ENCODE results near the gene LDB1. TPM values are rescaled to one million over a fixed set of nuclear protein-coding genes. Genes with fewer than 3 reads are reported as not detected.

Gene LDB1
- total RNA-seq, 1 experiment from 2014 or later, result 100 TPM

GRCh38 chr10:102090772-102091171, 29.4 kb downstream of the LDB1 start:
- no peaks in the 10 kb centered on the region for H3K9me3 Mint-ChIP-seq
- CTCF ChIA-PET, result interaction anchor here (1.7 kb wide), 1 partner anchor 17 kb away, joined by 8 read pairs; no protein-coding TSS in a partner anchor
- ATAC-seq, result no peak

GRCh38 chr10:102086196-102086595, 34.0 kb downstream of the LDB1 start:
- Mint-ChIP-seq H3K4me1 (peaks cover 2% of the 10 kb centered on the region; the same call in 1 of the 2 replicates), H3K27ac (no peak overlapping the region), H3K27me3 (ENCODE audit: low read depth) (no peaks in the 10 kb centered on the region), H3K4me3 (no peak overlapping the region), H3K36me3 (no peaks in the 10 kb centered on the region), H3K9me3 (no peaks in the 10 kb centered on the region)
- TF ChIP-seq ZBTB43 (CRISPR knock-in tag; IDR thresholded peaks at IDR 0.05) (no peak), ZNF232 (CRISPR knock-in tag; IDR thresholded peaks at IDR 0.05) (no peak), SOX15 (CRISPR knock-in tag; IDR thresholded peaks at IDR 0.05) (no peak), ERG (CRISPR knock-in tag; IDR thresholded peaks at IDR 0.05) (no peak), ZNF396 (CRISPR knock-in tag; IDR thresholded peaks at IDR 0.05; ENCODE audit: borderline replicate concordance) (no peak), NFATC4 (CRISPR knock-in tag; IDR thresholded peaks at IDR 0.05) (no peak), ZBTB21 (CRISPR knock-in tag; IDR thresholded peaks at IDR 0.05; ENCODE audit: borderline replicate concordance) (no peak), ELF4 (CRISPR knock-in tag; IDR thresholded peaks at IDR 0.05; ENCODE audit: low read depth) (no peak), MAX (CRISPR knock-in tag; IDR thresholded peaks at IDR 0.05) (no peak), NFYB (CRISPR knock-in tag; conservative IDR thresholded peaks at IDR 0.05; ENCODE audit: low read depth) (no peak), ZNF532 (CRISPR knock-in tag; IDR thresholded peaks at IDR 0.05; ENCODE audit: borderline replicate concordance) (no peak), E2F4 (CRISPR knock-in tag; IDR thresholded peaks at IDR 0.05; ENCODE audit: borderline replicate concordance, low read depth) (no peak), GTF2I (CRISPR knock-in tag; conservative IDR thresholded peaks at IDR 0.05) (no peak), ZNF138 (CRISPR knock-in tag; conservative IDR thresholded peaks at IDR 0.05) (no peak), ATF1 (CRISPR knock-in tag; IDR thresholded peaks at IDR 0.05) (no peak)
- POLR2A ChIA-PET, result no interaction called here
- CTCF ChIA-PET, result interaction anchor here (1.1 to 1.3 kb wide), 2 partner anchors 13 to 25 kb away, joined by 4 to 5 read pairs; no protein-coding TSS in a partner anchor
- ATAC-seq (no peak), DNase-seq (ENCODE audit: low spot score) (no peak)

More at GRCh38 chr10:102090772-102091171, 29.4 kb downstream of the LDB1 start:
- Mint-ChIP-seq H3K36me3 (peaks cover 4% of the 10 kb centered on the region; the same call in 1 of the 2 replicates), H3K27me3 (ENCODE audit: low read depth) (no peaks in the 10 kb centered on the region; the same call in 1 of the 2 replicates), H3K4me1 (no peaks in the 10 kb centered on the region), H3K27ac (no peak overlapping the region), H3K4me3 (no peak overlapping the region)
- POLR2A ChIA-PET, result no interaction called here
- TF ChIP-seq GABPB1 (CRISPR knock-in tag; IDR thresholded peaks at IDR 0.05) (no peak), ELF4 (CRISPR knock-in tag; IDR thresholded peaks at IDR 0.05; ENCODE audit: low read depth) (no peak), ETV6 (CRISPR knock-in tag; IDR thresholded peaks at IDR 0.05) (no peak), TEAD1 (CRISPR knock-in tag; IDR thresholded peaks at IDR 0.05) (no peak), ATF6 (CRISPR knock-in tag; IDR thresholded peaks at IDR 0.05) (no peak), TP53 (CRISPR knock-in tag; IDR thresholded peaks at IDR 0.05) (no peak)
- DNase-seq (ENCODE audit: low spot score), result no peak

All from WTC11 (cell line).